CD14-positive monocyte (primary cell): ENCODE results near the gene FAM181A. TPM values are rescaled to one million over a fixed set of nuclear protein-coding genes. Genes with fewer than 3 reads are reported as not detected.

Source experiments
- DNase-seq, 3 donors: peaks; one replicate each; pipeline ENCODE4 v3.0.0-alpha.2; 2011 to 2022
- H2AFZ ChIP-seq: 2 replicates; pipeline ENCODE4 v1.6.0; 2012; ENCODE audit warnings: mild to moderate bottlenecking, low read depth, low read length, inconsistent platforms; ENCODE audit not compliant: insufficient read depth, poor library complexity, severe bottlenecking
- H3K27ac ChIP-seq, 2 donors: 1 replicate in 1 of 2; 2 replicates in 1 of 2; pipeline ENCODE4 v1.5.1; 2012 to 2013; ENCODE audit warnings: low read length in 2 of 2, control low read depth in 1 of 2, inconsistent platforms in 1 of 2, low read depth in 1 of 2, mild to moderate bottlenecking in 1 of 2
- H3K27me3 ChIP-seq, 2 donors: one replicate each; pipeline versions ENCODE4 v1.6.0 to v1.6.1; 2011 to 2013; ENCODE audit warnings: low read length in 2 of 2; ENCODE audit not compliant: control insufficient read depth in 2 of 2, insufficient read depth in 2 of 2
- H3K36me3 ChIP-seq, 2 donors: replicated peaks in 1 of 2; 1 replicate in 1 of 2; 2 replicates in 1 of 2; pipeline versions ENCODE4 v1.5.1 to v1.6.1; 2012 to 2013; ENCODE audit warnings: low read length in 2 of 2, control low read depth in 1 of 2, inconsistent platforms in 1 of 2, mild to moderate bottlenecking in 1 of 2; ENCODE audit not compliant: insufficient read depth in 2 of 2, control insufficient read depth in 1 of 2
- H3K4me1 ChIP-seq, 2 donors: 1 replicate in 1 of 2; 2 replicates in 1 of 2; pipeline versions ENCODE4 v1.5.1 to v1.6.1; 2012 to 2013; ENCODE audit warnings: low read length in 2 of 2, control low read depth in 1 of 2, inconsistent platforms in 1 of 2, mild to moderate bottlenecking in 1 of 2, moderate library complexity in 1 of 2; ENCODE audit not compliant: insufficient read depth in 2 of 2, control insufficient read depth in 1 of 2
- H3K4me2 ChIP-seq: replicated peaks from 2 replicates; pipeline ENCODE3; 2012; ENCODE audit warnings: low read length, moderate library complexity, mild to moderate bottlenecking; ENCODE audit not compliant: poor library complexity, severe bottlenecking; ENCODE audit errors: extremely low read depth
- H3K4me3 ChIP-seq, 3 experiments: fragments of 200-600 bp in 1 of 3; sonication (generic) in 1 of 3; replicated peaks in 1 of 3; 1 replicate in 2 of 3; 2 replicates in 1 of 3; pipeline ENCODE4 v1.5.1; 2011 to 2013; ENCODE audit warnings: low read length in 3 of 3, mild to moderate bottlenecking in 3 of 3, control low read depth in 2 of 3, low read depth in 2 of 3, inconsistent platforms in 1 of 3, moderate library complexity in 1 of 3
- H3K79me2 ChIP-seq: 2 replicates; pipeline ENCODE4 v1.6.0; 2012; ENCODE audit warnings: mild to moderate bottlenecking, control low read depth, inconsistent platforms, low read length, moderate library complexity; ENCODE audit not compliant: insufficient read depth
- H3K9ac ChIP-seq: 2 replicates; pipeline ENCODE4 v1.6.0; 2017; ENCODE audit warnings: low read length, mild to moderate bottlenecking; ENCODE audit not compliant: insufficient read depth, poor library complexity, severe bottlenecking
- H3K9me3 ChIP-seq, 2 donors: replicated peaks in 1 of 2; 1 replicate in 1 of 2; 2 replicates in 1 of 2; pipeline versions ENCODE4 v1.5.1 to v1.6.1; 2012 to 2013; ENCODE audit warnings: low read length in 2 of 2, control low read depth in 1 of 2; ENCODE audit not compliant: control insufficient read depth in 1 of 2, insufficient read depth in 1 of 2
- H4K20me1 ChIP-seq: 2 replicates; pipeline ENCODE4 v1.6.0; 2012; ENCODE audit warnings: mild to moderate bottlenecking, low read length, control low read depth, moderate library complexity; ENCODE audit not compliant: insufficient read depth
- H3K27ac Mint-ChIP-seq, 7 donors: one replicate each; pipeline ENCODE4 v1.8.0; 2020; ENCODE audit warnings: mild to moderate bottlenecking in 7 of 7, mixed read lengths in 7 of 7, moderate library complexity in 6 of 7, inconsistent platforms in 2 of 7
- H3K27me3 Mint-ChIP-seq, 3 donors: one replicate each; pipeline ENCODE4 v1.8.0; 2021 to 2022; ENCODE audit warnings: low read depth in 3 of 3, mild to moderate bottlenecking in 3 of 3, mixed read lengths in 3 of 3, moderate library complexity in 3 of 3, inconsistent platforms in 1 of 3
- H3K36me3 Mint-ChIP-seq, 2 donors: one replicate each; pipeline ENCODE4 v1.8.0; 2020; ENCODE audit warnings: mixed read lengths in 2 of 2, inconsistent platforms in 1 of 2, mild to moderate bottlenecking in 1 of 2
- H3K4me1 Mint-ChIP-seq: one replicate; pipeline ENCODE4 v1.8.0; 2020; ENCODE audit warnings: mild to moderate bottlenecking, mixed read lengths
- H3K4me3 Mint-ChIP-seq, 2 donors: one replicate each; pipeline ENCODE4 v1.8.0; 2020; ENCODE audit warnings: mild to moderate bottlenecking in 2 of 2, mixed read lengths in 2 of 2, moderate library complexity in 1 of 2
- H3K9me3 Mint-ChIP-seq, 7 donors: one replicate each; pipeline ENCODE4 v1.8.0; 2020 to 2022; ENCODE audit warnings: mixed read lengths in 7 of 7, mild to moderate bottlenecking in 6 of 7, moderate library complexity in 6 of 7, inconsistent platforms in 2 of 7
- CTCF ChIP-seq: fragments of 200-600 bp; IDR thresholded peaks from one replicate; pipeline ENCODE4 v1.8.0; 2022; ENCODE audit warnings: antibody characterized with exemption, mild to moderate bottlenecking
- WGBS: methylation state at CpG from one replicate; pipeline ENCODE4 v1.1.5; 2013; ENCODE audit warnings: missing lambda C conversion rate; ENCODE audit not compliant: insufficient coverage; 5-methylcytosine and 5-hydroxymethylcytosine counted together
- intact Hi-C, 2 donors: fragments of 100-400 bp; cut with micrococcal nuclease; formaldehyde crosslinking; loops; one replicate each; pipeline versions ENCODE4 v1.15.0 to v1.15.1; 2023
- polyA plus RNA-seq, 3 donors: library from polyadenylated mRNA; depleted of rRNA in 1 of 3; unstranded in 2 of 3; stranded (reverse) in 1 of 3; fragments of 300-500 nt in 2 of 3; fragments of >200 nt in 1 of 3; fragmentation: Illumina TruSeq in 2 of 3; gene quantifications; 1 replicate in 2 of 3; 2 replicates in 1 of 3; pipeline ENCODE4 v1.2.3, GENCODE V29; 2012 to 2021

FAM181A gene
- polyA plus RNA-seq, 3 donors = not detected

GRCh38 chr14:93930296-93930988, 3.3 kb downstream of the FAM181A start:
- no peak overlapping the region for H3K4me3 ChIP-seq
- H3K4me2 ChIP-seq = no peak overlapping the region
- H3K4me1 ChIP-seq = no peaks in the 10 kb centered on the region
- H3K27ac ChIP-seq = no peak overlapping the region
- H3K9me3 ChIP-seq = no peaks in the 10 kb centered on the region
- 91% methylated on average over 7 of the region's 8 CpGs for WGBS
- peaks cover 0 to 14% of the 10 kb centered on the region in 2 donors for H3K36me3 Mint-ChIP-seq
- no peak for DNase-seq
- H3K4me1 Mint-ChIP-seq = no peaks in the 10 kb centered on the region
- H4K20me1 ChIP-seq = no peaks in the 10 kb centered on the region
- peaks cover 3 to 7% (median 7%) of the 10 kb centered on the region in 3 donors for H3K27me3 Mint-ChIP-seq
- no peak overlapping the region for H2AFZ ChIP-seq
- H3K79me2 ChIP-seq = no peaks in the 10 kb centered on the region
- H3K27me3 ChIP-seq = no peaks in the 10 kb centered on the region
- no peak for TF ChIP-seq CTCF
- no peak overlapping the region for H3K4me3 Mint-ChIP-seq
- intact Hi-C loops = loop anchor here in 1 of 2 donors (10.0 kb wide), 1 partner anchor 244 kb away; the partner anchor contains the start of gene PPP4R4
- peaks cover 0 to 3% (median 0%) of the 10 kb centered on the region in 7 donors for H3K9me3 Mint-ChIP-seq
- peak overlapping the region in 1 of 7 donors; percentile 41 for H3K27ac Mint-ChIP-seq
- H3K9ac ChIP-seq = no peak overlapping the region
- H3K36me3 ChIP-seq = no peaks in the 10 kb centered on the region

- intact Hi-C loops = loop anchor here in 1 of 2 donors (10.0 kb wide), 1 partner anchor 244 kb away; the partner anchor contains the start of gene PPP4R4
These were observed 3.8 kb downstream of the FAM181A start for GRCh38 chr14:93930989-93931307.

More at GRCh38 chr14:93930989-93931307, 3.8 kb downstream of the FAM181A start:
- no peak for DNase-seq
- Histone ChIP-seq H3K9ac (no peak overlapping the region), H3K27ac (no peak overlapping the region), H3K4me1 (no peaks in the 10 kb centered on the region), H2AFZ (no peak overlapping the region), H3K27me3 (no peaks in the 10 kb centered on the region), H3K36me3 (no peaks in the 10 kb centered on the region), H3K79me2 (no peaks in the 10 kb centered on the region), H4K20me1 (no peaks in the 10 kb centered on the region), H3K4me2 (no peak overlapping the region), H3K9me3 (no peaks in the 10 kb centered on the region), H3K4me3 (no peak overlapping the region)
- Mint-ChIP-seq H3K36me3 (peaks cover 0 to 14% of the 10 kb centered on the region in 2 donors), H3K4me3 (no peak overlapping the region), H3K9me3 (no peaks in the 10 kb centered on the region), H3K4me1 (no peaks in the 10 kb centered on the region), H3K27me3 (peaks cover 2 to 5% (median 5%) of the 10 kb centered on the region in 3 donors), H3K27ac (no peak overlapping the region)
- 100% methylated on average over 1 of the region's 4 CpGs for WGBS
- TF ChIP-seq CTCF = no peak
